LNCaP clone FGC (cell line): ENCODE measurements around the gene CASTOR2.

Experiments used
- DNase-seq: peaks from one replicate; pipeline ENCODE4 v3.0.0-alpha.2; 2011; ENCODE audit warnings: low read depth
- H3K4me3 ChIP-seq: 2 replicates; pipeline ENCODE4 v1.5.1; 2011; ENCODE audit warnings: mild to moderate bottlenecking, low read depth, low read length, control low read depth
- TF ChIP-seq, protein P1 (sequence below): IDR thresholded peaks from 2 replicates; pipeline ENCODE4 v1.5.1; 2012; ENCODE audit warnings: mild to moderate bottlenecking; ENCODE audit not compliant: control insufficient read depth, insufficient read depth; ENCODE audit errors: extremely low read depth

The CASTOR2 gene

DNA sequence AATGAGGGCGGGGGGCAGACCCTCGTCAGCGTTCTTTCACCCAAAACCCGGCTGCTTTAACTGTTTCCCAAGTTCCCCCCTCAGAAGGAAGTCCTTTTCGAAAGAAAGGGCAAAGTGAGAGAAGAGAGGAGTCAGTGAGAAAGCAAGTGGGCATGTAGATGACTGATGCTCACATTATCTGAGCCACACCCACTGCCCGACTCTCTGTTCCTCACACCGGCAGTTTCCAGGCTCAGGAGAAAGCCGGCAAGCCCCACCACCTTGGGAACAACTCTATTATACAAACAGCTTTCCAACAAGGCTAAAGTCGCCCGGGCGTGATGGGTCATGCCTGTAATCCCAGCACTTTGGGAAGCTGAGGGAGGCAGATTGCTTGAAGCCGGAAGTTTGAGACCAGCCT is 86.0 kb downstream of the CASTOR2 start:
- TF ChIP-seq, protein P1, sequence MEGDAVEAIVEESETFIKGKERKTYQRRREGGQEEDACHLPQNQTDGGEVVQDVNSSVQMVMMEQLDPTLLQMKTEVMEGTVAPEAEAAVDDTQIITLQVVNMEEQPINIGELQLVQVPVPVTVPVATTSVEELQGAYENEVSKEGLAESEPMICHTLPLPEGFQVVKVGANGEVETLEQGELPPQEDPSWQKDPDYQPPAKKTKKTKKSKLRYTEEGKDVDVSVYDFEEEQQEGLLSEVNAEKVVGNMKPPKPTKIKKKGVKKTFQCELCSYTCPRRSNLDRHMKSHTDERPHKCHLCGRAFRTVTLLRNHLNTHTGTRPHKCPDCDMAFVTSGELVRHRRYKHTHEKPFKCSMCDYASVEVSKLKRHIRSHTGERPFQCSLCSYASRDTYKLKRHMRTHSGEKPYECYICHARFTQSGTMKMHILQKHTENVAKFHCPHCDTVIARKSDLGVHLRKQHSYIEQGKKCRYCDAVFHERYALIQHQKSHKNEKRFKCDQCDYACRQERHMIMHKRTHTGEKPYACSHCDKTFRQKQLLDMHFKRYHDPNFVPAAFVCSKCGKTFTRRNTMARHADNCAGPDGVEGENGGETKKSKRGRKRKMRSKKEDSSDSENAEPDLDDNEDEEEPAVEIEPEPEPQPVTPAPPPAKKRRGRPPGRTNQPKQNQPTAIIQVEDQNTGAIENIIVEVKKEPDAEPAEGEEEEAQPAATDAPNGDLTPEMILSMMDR: no peak

DNA sequence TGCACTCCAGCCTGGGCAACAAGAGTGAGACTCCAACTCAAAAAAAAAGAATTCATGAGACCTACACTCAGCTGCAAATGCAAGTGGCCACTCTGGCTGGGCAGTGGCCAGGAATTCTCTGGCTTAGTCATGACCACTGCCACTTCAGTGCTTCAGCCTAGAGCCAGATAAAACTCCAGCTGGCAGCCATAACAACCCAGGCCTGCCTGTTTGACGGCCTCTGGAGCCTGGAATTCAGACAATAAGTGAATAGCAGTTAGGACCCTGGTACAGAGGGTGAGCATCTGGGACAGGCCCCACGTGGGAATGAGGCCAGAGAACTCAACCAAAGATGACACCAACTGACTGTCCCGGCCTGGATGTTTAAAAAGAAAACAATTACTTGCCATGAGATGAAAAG is 90.2 kb downstream of the CASTOR2 start:
- H3K4me3 ChIP-seq: no peak overlapping the region
- DNase-seq: no peak
- TF ChIP-seq, protein P1: no peak

More for the DNA sequence above, 86.0 kb downstream of the CASTOR2 start:
- no peak for DNase-seq
- no peak overlapping the region for H3K4me3 ChIP-seq

DNA sequence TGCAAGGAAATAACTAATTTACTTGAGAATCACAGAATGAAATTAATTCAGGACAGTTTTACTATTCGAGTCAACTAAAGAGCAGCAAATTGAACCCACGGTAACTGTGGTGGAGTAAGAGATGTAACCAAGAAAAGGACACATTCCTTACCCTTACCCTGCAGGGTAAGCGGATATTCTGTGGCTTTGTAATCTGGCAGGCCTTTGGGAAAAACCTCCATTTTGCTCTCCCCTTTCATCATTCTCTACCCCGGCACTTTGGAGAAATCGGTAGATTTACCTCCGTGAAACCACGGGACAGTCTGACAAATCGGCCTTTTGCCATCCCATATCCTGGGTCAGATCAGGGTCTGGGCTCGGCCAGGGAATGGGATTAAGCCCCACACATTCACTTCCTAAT is 90.7 kb downstream of the CASTOR2 start:
- TF ChIP-seq, protein P1: no peak
- DNase-seq: no peak
- no peak overlapping the region for H3K4me3 ChIP-seq

DNA sequence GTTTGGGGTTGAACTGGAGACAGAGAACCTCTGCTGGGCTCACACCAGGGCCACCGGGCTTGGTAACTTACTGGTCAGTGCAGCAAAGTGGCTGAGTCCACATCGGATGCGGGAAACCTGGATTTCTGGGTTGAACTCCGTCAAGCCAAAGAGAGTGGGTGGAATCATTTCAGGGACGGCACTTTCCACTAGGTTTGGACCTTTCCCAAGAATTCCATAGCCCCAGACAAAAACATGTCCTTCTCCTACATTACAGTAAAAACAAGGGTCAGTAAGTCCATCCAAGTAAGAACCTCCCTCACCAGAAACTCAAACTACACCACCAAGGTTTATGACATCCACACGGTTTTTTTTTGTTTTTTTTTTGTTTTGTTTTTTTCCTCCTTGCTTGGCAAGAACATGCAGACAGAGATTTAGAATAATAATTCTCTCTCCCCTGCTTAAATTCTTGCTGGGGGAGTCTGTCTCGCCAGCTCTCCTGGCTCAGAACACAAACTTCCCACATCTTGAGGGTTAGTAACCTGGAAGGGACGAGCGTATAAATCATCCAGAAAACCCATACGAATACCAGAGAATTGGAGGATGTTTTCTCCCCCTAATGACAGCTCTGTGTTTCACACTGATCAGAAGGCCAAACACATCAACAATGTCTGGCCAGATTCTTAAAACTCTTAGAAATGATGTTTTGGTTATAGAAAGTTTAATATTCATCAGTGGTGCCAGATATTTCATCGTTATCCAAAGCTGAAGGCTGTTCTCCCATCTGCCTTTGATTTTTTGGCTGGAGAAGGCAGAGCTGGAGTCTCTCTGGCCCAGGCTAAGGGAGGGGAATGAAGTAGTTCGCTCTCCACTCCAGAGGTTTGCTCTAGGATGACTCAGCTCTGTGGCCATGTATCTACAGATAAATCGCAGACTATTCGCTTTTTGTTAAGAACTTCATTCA is 91.6 kb downstream of the CASTOR2 start:
- DNase-seq: no peak
- TF ChIP-seq, protein P1: no peak
- H3K4me3 ChIP-seq: no peak overlapping the region

DNA sequence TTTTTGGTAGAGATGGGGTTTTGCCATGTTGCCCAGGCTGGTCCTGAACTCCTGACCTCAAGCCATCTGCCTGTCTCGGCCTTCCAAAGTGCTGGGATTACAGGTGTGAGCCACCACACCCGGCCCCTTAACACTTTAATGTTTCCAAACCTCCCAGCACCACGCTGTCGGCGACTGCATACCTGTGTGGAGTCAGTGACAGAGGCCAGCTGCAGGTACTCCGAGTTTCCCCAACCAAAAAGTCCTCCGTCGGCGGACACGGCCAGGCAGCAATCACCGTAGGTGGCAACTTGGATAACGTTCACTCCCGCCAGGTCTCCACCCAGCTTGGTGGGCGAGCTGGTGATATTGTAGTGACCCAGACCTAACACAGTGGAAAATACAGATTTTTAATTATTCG is 93.9 kb downstream of the CASTOR2 start:
- no peak overlapping the region for H3K4me3 ChIP-seq
- no peak for DNase-seq
- TF ChIP-seq, protein P1: no peak

DNA sequence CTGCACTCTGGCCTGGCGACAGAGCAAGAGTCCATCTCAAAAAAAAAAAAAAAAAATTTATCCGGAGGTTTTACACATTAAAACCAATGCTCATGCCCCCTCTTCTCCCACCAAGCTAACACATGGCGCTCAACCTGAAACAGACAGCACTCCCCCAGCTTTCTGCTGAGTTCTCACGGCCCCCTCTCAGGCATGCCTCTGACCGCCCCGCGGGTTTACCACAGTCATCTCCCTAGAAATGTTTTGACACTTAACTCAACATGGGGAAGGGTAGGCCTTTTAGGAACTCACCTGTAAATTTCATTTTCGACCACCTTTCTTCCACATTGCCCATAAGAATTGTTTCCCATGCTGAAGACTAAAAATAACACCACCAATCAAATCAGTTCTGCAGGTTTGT is 99.8 kb downstream of the CASTOR2 start:
- TF ChIP-seq, protein P1: no peak
- no peak for DNase-seq
- H3K4me3 ChIP-seq: no peak overlapping the region
